GM21529 (cell line): ENCODE results near the gene FFAR3.

Source experiments
- ATAC-seq: cut with Tn5 transposase; IDR thresholded peaks from one replicate; pipeline ENCODE4 v1.9.1; 2021; ENCODE audit not compliant: unreplicated experiment

Gene FFAR3, protein sequence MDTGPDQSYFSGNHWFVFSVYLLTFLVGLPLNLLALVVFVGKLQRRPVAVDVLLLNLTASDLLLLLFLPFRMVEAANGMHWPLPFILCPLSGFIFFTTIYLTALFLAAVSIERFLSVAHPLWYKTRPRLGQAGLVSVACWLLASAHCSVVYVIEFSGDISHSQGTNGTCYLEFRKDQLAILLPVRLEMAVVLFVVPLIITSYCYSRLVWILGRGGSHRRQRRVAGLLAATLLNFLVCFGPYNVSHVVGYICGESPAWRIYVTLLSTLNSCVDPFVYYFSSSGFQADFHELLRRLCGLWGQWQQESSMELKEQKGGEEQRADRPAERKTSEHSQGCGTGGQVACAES

DNA sequence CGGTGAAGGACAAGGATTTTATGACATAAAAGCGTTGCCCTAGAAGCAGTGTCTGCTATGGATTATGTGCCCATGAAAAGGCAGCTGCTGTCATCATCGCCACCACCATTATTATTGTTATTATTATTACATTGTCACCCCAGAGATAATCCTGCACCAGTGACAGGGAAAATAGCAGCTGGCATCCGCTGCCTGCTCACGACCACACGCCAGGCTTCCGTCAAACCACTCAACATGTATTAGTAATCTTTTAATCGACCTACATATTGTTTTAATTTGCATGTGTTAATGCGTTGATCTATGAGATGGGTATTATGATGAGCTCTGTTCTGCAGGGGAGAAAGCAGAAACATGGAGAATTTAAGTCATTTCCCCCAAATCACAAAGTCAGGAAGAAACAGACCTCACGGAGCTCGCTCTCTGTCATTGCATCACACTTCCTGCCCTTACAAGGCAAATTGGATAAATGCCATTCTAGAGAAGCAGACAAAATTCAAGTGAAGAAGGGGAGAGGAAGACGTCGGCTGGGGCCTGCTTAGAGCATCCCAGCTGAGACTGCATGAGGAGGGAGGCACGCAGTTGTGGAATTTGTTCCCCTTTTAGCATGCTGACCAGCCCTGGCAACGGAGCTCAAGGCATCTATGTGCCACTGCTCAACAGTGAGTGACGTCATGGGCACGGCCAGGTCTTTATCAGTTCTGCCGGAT lies at the start of gene FFAR3:
FFAR3 (plus strand) TSS at position 594 of the 707 bp plus-strand sequence. CDS start 431 bp downstream, outside the sequence.
- no peak for ATAC-seq

DNA sequence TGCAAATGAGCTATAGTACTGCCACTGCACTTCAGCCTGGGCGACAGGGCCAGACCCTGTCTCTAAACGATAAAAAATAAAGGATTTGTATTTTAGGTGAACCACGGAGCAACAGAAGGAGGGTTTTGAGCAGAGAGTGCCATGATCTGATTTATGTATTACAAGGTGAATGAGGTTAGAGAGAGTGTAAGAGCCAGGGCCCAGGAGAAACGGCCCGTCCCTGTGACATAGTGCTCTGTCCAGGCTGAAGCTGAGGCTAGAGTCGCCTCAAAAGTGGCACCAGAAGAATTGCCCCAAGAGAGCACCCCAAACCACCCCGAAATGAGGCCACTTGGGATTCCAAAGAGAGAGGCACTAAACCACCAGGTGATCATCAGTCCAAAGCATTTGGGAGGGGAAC lies 49.4 kb upstream of the FFAR3 start:
- no peak for ATAC-seq

DNA sequence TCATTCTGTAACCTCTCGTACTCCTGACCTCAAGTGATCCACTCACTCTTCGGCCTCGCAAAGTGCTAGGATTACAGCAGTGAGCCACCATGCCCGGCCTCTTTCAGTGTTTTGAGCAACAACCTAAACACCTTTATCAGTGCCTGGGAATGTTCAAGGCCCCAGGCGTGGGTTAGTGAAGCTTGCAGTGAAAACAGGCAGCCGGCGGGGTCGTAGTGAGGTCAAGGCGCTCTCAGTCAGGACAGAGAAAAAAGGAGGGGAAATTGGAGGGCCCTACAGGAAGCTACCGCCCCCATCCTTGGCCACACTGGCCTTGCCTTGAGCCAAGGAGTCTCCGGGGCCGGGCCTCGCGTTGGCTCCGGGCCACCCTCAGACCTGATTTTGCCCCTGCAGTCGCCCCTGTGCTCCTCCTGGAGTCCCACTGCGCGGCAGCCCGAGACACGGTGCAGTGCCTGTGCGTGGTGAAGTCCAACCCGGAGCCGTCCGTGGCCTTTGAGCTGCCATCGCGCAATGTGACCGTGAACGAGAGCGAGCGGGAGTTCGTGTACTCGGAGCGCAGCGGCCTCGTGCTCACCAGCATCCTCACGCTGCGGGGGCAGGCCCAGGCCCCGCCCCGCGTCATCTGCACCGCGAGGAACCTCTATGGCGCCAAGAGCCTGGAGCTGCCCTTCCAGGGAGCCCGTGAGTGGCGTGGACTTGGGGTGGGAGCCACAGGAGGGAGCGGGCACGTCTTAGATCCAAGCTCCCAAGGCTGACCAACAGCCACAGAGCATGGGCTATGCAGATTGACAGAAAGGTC lies 48.6 kb upstream of the FFAR3 start:
- ATAC-seq, result no peak

DNA sequence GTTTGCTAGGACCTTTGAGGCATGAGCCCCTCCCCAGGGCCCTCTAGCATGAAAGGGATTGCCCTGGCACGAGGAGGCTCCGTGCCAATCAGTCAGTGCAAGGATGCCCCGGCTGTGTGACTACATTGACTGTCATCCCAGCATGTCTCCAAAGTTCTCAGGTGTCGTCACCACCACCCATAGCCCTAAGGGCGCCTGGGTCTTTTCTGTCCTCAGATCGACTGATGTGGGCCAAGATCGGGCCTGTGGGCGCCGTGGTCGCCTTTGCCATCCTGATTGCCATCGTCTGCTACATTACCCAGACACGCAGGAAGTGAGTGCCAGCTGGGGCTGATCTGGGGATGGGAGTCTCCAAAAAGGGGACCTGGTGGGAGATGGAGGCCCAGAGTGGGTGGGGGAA lies 47.9 kb upstream of the FFAR3 start:
- no peak for ATAC-seq

DNA sequence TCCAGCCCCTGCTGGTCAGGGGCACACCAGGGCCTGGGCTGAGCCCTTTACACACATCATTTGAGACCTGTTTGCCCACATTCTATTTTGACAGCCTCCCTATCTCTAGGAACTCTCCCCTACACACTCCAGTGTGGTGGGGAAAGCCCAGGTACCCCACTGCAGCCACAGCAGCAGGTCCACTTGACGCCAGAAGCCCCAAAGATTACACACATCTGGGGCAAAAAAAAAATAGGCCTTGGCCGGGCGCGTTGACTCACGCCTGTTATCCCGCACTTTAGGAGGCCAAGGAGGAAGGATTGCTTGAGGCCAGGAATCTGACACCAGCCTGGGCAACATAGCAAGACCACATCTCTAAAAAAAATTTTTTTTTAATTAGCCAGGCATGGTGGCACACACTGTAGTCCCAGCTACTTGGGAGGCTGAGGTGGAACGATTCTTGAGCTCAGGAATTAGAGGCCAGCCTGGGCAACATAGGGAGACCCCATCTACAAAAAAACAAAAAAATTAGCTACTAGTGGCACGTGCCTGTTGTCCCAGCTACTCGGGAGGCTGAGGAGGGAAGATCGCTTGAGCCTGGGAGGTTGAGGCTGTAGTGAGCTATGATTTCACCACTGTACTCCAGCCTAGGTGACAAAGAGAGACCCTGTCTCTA lies 47.3 kb upstream of the FFAR3 start:
- ATAC-seq, result no peak

DNA sequence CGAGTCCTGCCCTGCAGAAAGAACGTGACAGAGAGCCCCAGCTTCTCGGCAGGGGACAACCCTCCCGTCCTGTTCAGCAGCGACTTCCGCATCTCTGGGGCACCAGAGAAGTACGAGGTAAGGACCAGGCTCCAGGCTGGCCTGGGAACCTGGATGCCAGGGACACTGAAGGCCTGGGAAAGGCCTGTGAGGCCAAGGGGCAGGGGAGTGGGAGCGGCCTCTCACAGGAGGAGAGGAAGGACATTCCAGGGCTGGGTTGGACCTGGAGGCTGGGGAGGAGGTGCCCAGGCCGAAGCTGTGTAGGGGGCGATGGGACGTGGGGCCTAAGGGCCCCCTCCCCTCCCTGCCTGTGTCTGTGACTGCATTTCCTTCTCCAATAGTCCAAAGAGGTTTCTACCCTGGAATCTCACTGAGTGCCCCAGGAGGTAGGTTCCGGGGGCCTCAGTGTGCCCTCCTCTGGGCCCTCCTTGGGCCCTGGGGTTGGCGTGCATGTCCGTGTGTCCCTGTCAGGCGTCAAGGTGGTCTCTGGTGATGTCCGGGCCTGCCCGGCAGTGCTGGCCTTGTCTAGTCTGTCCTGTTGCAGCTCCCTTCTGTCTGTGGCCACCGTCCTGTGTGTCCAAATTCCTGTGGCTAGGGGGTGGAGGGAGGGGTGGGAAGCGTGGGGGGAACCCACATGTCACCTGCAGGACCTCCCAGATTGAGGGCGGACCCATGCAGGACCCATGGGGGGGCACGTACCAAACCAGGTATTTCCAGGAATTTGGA lies 46.2 kb upstream of the FFAR3 start:
- ATAC-seq, result no peak

DNA sequence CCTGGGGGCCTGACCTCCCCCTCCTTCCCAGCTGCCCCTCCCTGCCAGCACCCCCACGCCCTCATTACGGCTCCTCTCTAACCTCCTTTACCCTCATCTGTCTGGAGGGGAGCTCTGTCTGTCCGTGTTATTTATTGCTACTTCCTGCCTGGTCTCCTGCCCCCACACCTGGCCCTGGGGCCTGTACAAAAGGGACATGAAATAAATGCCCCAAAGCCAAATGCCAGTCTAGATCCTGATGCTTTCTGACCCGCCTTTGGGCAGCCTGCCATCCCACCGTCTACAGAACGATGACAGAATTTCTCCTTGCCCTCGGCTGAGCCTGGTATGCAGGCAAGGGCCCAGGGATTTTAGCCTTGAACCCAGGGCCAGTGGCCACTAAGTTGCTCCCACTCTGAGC lies 44.7 kb upstream of the FFAR3 start:
- ATAC-seq, result no peak

DNA sequence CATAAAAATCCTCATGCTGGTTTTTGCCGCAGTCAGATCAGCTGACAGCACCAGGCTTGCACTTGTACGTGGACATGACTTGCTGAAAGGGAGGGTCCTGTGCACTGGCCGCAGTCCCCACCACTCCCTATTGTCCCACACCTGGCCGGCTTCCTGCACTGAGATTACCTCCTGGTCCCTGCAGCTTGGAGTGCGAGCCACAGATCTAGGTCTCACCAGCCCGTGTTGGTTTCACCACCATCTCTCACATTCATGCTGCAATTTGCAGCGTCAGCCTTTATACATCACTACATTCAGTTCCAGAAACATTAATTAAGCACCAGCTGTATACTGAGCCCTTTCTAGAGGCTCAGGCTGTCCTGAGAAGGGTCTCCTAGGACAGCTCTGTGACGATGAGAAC lies 44.2 kb upstream of the FFAR3 start:
- ATAC-seq, result no peak

DNA sequence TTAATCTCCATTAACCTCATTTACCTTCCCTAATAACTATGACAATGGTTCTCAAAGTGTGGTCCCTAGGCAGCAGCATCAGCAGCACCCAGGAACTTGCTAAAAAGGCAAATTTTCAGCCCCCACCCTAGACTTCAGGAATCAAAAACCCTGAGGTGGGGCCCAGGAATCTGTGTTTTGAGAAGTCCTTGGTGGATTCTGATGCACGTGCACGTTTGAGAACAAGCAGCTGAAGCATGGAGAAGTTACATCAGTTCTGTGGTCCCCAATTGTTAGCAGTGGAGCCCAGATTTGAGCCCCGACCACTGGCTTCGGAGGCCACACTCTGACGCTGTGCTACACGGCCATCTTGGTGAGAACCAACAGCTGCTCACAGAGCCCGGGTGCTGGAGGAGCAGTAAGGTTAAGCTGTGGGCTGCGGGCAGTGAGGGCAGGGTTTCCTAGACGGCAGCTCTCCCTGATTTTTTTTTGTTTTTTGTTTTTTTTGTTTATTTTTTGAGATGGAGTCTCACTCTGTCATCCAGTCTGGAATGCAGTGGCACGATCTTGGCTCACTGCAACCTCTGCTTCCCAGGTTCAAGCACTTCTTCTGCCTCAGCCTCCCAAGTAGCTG lies 43.3 kb upstream of the FFAR3 start:
- no peak for ATAC-seq

DNA sequence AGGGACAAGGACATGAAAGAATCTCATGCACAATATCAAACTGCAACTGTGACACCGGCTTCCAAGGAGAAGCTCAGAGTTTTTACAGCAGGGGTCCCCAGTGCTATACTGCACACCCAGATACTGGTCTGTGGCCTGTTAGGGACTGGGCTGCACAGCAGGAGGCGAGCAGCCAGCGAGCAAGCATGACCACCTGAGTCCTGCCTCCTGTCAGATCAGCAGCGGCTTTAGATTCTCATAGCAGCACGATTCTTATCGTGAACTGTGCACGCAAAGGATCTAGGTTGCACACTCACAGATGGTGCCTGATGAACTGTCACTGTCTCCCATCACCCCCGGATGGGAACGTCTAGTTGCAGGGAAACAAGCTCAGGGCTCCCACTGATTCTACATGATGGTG lies 42.4 kb upstream of the FFAR3 start:
- no peak for ATAC-seq

DNA sequence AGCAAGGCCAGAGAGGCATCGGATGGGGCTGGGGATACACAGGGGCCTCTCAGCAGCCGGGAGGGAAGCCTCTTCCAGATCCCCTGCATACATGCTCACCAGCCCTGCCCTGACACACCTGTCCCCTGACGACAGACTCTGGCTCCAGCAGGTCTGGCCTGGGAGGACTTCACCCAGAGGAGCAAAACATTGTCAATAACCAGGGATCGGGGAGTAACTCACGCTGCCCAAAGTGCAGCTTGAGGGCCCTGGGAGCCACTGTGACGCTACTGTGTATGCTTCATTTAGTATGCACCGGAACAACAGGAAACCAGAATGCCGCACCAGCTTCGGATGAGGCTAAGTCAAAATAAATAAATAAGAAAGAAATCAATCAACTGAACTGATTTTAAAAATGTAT lies 41.7 kb upstream of the FFAR3 start:
- no peak for ATAC-seq

DNA sequence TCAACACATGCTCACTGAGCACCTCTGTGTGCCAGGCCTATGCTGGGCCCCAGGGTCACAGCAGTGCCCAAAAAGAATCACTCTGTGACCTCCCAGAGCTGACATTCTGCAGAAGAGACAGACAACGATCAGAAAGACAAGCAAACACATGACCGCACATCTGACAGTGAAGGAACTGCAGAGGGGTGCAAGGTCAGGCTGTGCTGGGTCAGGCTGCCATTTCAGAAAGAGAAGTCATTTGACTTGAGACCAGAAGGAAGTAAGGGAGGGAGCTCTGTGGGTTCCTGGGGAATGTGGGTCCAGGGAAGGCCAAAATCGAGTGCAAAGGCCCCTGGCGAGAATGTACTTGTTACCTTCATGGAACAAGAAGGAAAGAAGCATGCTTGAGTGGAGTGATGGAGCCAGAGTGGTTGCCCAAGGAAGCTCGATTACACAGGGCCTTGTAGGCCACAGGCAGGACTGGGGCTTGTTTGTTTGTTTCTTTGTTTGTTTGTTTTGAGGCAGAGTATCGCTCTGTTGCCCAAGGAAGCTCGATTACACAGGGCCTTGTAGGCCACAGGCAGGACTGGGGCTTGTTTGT lies 40.7 kb upstream of the FFAR3 start:
- ATAC-seq, result no peak

DNA sequence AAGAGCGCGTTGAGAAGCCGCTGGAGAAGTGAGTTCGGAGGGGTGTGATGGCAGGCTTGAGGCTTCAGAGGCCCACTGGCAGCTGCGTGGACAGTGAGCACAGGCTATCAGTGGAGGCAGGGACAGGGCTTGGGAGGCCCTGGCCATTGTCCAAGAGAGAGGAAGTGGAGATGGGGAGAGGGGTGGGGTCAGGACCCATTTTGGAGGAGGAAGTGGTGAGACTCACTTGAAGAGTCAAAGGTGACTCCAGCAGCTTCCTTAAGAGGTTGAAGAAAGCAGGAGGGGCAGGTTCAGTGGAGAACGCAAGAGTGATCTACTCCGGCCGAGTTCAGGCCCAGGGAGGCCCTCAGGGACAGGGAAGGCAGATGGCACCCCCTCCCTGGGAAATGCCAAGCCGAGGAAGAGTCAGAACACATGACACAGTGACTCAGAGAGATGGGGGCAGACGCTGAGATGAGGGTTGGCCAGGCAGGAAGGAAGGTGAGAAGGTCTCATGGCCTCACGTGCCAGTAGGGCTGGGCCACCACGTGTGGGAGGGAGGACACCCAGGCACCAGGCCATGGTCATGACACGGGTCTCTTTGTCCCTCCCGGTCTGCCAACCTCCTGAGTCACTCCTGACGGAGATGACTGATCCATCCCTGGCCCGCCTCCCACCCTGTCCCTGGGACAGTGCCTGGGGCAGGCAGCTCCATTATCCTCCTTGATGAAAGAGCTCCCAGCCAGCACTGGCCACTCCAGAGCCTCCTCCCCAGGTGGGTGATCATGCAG lies 39.4 kb upstream of the FFAR3 start:
- no peak for ATAC-seq

DNA sequence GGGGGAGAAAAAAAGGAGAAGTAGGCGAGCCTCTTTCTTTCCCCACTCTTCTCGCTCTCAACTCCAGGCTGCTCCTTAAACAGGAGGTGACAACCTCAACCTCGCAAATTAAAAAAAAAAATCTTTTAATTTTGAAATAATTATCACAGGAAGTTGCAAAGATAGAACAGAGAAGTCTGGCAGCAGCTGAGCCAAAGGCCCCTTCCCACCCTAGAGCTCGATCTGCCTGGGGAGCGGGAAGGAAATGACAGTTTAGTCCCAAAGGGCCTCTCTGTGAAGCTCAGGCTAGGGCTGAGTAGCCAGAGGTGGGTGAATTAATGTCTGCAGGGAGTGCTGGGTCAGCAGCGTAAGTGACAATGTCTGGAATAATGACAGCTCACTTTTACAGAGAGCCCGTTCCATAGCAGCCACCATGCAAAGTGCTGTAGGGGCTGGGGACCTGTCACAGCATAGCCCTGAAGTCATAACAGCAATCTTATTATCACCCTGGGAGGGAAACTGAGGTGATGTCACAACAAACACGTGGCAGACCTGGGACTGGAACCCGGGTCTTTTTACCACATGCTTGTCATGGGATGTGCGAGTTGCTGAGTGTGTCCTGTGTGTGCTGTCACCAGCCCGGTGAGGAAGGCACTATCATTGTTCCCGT lies 38.1 kb upstream of the FFAR3 start:
- ATAC-seq, result no peak

DNA sequence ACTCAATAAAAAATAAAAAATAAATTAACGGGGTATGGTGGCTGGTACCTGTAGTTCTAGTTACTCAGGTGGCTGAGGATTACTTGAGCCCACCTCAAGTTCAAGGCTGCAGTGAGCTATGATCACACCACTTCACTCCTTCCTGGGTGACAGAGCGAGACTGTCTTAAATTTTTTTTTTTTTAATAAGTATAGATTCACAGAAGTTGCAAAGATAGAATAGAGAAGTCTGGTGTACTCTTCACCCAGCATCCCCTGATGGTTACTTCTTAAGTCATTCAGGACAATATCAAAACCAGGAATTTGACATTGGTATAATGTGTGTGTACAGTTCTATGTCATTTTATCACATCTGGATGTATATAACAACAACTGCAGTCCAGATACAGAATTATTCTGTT lies 37.0 kb upstream of the FFAR3 start:
- no peak for ATAC-seq

DNA sequence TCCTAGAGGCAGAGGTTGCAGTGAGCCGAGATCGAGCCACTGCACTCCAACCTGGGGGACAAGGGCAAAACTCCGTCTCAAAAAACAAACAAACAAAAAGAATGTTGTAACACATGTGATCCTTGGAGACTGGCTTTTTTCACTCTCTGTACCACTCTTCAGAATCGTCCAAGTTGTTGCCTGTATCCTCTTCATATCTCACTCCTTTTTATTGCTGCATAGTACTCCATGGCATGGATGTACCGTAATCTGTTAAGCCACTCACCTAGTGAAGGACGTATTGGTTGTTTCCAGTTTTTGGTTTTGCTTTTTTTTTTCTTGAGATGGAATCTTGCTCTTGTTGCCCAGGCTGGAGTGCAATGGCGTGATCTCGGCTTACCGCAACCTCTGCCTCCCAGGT lies 36.2 kb upstream of the FFAR3 start:
- no peak for ATAC-seq

DNA sequence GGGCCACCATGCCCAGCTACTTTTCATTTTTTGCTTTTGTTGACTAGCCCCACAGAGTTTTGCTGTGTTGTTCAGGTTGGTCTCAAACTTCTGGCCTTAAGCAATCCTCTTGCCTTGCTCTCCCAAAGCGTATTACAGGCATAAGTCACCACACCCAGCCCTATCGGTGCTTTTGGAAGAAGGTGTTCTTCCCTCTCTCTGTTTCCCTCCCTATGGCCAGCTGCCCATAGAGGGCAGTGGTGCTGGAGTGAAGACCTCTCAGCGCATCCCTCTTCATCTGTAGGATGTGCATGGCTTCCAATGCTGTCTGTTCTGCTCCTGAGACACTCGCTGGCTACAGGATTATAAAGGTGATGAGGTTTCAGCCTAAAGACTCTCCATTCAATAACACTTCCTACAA lies 30.6 kb upstream of the FFAR3 start:
- ATAC-seq, result no peak

DNA sequence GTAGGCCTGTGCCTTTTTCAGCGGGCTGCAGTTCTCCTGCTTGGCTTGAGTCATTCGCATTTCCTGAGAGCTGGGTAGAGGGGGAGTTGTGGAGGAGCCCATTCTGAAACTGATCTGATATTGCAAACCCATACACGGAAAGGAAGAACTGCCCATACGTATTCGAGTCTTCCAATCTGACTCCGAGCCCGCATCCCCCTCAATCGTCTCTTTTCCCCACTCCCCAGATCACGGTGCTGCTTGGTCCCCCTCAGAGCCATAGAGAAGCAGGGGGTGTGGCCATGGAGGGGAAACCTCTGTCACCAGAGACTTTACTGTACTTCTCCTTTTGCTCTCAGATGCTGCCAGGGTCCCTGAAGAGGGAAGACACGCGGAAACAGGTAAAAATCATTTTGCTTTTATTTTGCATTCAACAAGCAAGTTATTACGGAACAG lies 29.4 kb upstream of the FFAR3 start, which contains the start of gene CD22:
CD22 (plus strand) TSS at position 337 of the 435 bp plus-strand sequence. CDS start 2,854 bp downstream, outside the sequence.
- no peak for ATAC-seq
